Prostate gland (tissue), 2 donors: ENCODE results near the gene IRF9.

Source experiments
- CTCF ChIP-seq, 4 experiments: fragments of 200-600 bp in 2 of 4; fragments of 450-650 bp in 2 of 4; sonication (generic) in 2 of 4; IDR thresholded peaks; 1 replicate in 3 of 4; 2 replicates in 1 of 4; pipeline ENCODE4 v1.5.1; 2016 to 2019; ENCODE audit warnings: antibody characterized with exemption in 4 of 4, mild to moderate bottlenecking in 2 of 4, moderate library complexity in 2 of 4
- POLR2A ChIP-seq: fragments of 450-650 bp; IDR thresholded peaks from one replicate; pipeline ENCODE4 v1.6.1; 2016; ENCODE audit warnings: antibody characterized with exemption, mild to moderate bottlenecking
- POLR2AphosphoS5 ChIP-seq: sonication (generic); formaldehyde crosslinking; IDR thresholded peaks from one replicate; pipeline ENCODE4 v1.6.1; 2017; ENCODE audit warnings: antibody characterized with exemption

- TF ChIP-seq CTCF (IDR thresholded peaks at IDR 0.05) (peak in 1 of 4 experiments; percentile 35), POLR2AphosphoS5 (peak; percentile 98), POLR2A (peak; percentile 43)
Observed at GRCh38 chr14:24188251-24189058, 27.4 kb downstream of the IRF9 start, which contains the start of gene IPO4.
